GM10266 (cell line): ENCODE data around the gene SORCS3.

Experiments used
- DNase-seq: peaks from one replicate; pipeline ENCODE4 v3.0.0; 2012; ENCODE audit errors: extremely low spot score
- TF ChIP-seq, protein P1 (sequence below): IDR thresholded peaks from 2 replicates; pipeline ENCODE4 v1.5.1; 2012; ENCODE audit warnings: mild to moderate bottlenecking, low read depth; ENCODE audit not compliant: control insufficient read depth, insufficient read depth; ENCODE audit errors: missing control alignments

Gene SORCS3

DNA sequence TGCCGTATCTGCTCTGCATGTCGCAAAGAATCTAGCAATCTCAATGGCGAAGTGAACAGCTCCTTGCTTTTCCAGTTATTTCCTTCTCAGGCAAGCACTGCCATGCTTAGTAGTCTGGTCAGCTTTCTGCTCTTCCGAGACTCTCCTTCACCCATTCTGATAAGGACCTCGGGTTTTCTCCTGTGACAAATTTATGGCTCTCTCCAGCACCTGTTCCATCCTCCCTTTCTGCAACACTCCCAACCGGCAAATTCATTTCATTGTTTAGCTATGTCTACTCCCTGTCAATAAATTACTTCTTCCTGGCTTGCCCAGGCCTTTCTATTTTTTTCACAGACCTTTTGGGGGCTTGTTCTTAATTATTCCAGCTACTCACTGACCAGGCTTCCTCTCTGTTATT, 252.6 kb downstream of the SORCS3 start:
- TF ChIP-seq, protein P1, sequence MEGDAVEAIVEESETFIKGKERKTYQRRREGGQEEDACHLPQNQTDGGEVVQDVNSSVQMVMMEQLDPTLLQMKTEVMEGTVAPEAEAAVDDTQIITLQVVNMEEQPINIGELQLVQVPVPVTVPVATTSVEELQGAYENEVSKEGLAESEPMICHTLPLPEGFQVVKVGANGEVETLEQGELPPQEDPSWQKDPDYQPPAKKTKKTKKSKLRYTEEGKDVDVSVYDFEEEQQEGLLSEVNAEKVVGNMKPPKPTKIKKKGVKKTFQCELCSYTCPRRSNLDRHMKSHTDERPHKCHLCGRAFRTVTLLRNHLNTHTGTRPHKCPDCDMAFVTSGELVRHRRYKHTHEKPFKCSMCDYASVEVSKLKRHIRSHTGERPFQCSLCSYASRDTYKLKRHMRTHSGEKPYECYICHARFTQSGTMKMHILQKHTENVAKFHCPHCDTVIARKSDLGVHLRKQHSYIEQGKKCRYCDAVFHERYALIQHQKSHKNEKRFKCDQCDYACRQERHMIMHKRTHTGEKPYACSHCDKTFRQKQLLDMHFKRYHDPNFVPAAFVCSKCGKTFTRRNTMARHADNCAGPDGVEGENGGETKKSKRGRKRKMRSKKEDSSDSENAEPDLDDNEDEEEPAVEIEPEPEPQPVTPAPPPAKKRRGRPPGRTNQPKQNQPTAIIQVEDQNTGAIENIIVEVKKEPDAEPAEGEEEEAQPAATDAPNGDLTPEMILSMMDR: no peak
- no peak for DNase-seq

DNA sequence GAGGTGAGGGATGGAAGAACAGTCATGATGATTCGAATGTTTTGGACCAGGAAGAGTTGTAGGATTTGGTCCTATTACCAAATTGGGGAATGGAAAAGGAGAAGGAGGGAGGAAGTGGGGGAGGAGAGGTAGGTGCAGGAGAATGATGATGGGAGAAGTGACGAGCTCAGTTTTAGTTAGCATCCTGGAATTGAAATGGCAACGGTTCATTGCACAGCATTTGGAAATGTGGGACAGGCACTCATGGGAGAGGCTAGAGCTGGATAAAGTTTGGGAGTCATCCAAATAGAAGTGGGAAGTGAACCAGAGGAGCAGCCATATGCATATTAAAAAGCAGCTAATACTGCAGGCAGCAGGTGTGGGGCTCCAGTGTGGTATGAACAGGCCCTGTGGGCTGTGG, 253.6 kb downstream of the SORCS3 start:
- TF ChIP-seq, protein P1: no peak
- DNase-seq: no peak

DNA sequence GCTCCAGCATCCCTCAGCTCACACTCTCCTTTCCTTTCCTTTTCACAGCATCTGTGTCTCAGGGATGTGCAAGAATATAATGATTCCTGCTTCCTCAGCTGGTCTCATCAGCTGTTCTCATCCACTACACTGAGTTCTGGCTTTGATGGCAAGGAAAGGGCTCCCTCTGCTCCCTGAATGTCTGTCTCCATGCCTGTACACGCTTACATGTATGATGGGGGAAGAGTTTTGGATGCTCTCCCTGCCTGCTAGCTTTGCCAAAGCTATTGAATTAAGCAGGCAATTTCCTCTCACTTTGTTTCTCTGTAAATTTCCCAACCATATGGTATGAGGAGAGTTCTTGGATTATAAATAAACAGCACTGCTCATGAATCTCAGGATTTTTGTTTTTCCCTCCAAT, 254.5 kb downstream of the SORCS3 start:
- DNase-seq: no peak

DNA sequence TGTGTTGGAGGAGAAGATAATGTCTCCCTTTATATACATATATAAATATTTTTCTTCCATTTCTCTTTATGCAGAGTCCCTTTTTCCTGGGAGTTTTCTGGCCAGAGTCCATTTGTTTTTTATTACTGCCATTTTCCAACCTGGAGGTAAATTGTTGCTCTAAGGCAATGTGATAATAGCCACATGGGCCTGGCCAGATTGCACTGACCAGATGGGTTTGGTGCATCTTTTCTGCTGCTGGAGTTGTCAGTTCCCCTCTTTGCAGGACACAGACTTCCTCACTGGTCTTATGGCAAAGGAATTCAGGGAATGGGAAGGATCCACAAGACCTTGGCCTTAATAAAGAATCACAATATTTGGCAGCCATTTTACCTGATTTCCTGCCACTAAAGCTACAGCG, 254.9 kb downstream of the SORCS3 start:
- DNase-seq: no peak
- TF ChIP-seq, protein P1: no peak

More for the DNA sequence above, 254.5 kb downstream of the SORCS3 start:
- TF ChIP-seq, protein P1: no peak

DNA sequence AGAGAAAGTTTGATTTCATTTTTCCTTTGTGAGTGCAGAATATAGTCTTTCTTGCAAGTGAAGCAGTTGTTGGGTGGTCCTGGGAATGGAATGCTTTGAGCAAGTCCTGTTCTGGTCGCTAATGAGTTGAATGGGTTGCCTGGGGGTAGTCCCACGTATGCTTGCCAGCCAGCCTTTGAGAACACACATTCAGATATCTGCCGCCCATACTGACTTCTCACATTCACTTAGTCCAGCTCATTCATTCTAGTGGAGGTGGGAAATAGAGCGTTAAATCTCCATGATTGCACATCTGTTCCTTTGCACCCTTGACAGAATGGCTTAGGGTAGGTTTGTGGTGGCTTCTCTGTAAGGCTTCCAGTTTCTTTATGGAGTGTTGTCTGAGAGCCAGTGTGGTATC, 256.6 kb downstream of the SORCS3 start:
- TF ChIP-seq, protein P1: no peak
- no peak for DNase-seq

DNA sequence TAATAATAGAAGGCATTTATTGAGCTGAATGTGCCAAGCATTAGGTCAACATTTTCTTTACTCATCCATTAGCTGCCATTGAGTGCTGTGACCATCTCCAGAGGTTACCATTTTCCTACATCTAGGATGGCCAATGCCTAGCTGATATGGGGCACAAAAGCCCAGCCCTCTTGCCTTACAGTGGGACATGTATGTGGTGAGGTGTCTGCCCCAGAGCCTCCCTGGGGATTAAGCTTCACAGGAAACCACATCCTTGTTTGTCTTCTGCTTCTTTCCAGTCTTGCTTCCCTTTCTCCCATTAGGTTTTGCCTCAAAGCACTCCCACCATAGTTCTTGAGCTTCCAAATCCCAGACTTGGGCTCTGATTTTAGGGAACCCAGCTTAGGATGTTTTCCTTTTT, 258.7 kb downstream of the SORCS3 start:
- DNase-seq: no peak

DNA sequence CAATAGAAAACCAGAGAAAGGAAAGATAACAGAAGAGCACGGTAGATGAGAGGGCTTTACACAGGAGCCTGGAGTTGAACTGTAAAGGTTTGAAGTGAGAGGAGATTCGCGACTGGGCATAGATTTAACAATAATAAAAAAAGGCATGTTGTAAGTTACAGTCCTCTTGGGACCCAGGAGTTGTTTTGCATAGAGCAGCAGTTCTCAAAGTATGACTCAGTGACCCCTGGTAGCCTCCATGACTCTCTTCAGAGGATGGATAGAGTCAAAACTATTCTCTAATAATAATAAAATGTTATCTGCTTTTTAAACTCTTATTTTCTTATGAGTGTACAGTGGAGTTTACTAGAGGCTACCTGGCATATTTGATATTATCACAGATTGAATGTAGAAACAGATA, 262.3 kb downstream of the SORCS3 start:
- TF ChIP-seq, protein P1: no peak
- no peak for DNase-seq

More for the DNA sequence above, 258.7 kb downstream of the SORCS3 start:
- TF ChIP-seq, protein P1: no peak
